HG02678 (cell line): ENCODE results near the gene SPPL3.
"Not testable (repeated sequence)": the region's sequence is repeated elsewhere in the genome, so short reads cannot be mapped to it uniquely, and the experiment has no call there.

ENCODE experiments used
- ATAC-seq: cut with Tn5 transposase; IDR thresholded peaks from one replicate; pipeline ENCODE4 v1.9.1; 2021; ENCODE audit warnings: mild to moderate bottlenecking, moderate library complexity; ENCODE audit not compliant: unreplicated experiment

The SPPL3 gene

GRCh38 chr12:120754792-120755191, 149.4 kb downstream of the SPPL3 start:
- ATAC-seq = no peak

GRCh38 chr12:120751389-120751788, 152.8 kb downstream of the SPPL3 start:
- ATAC-seq = no peak

GRCh38 chr12:120750806-120751205, 153.4 kb downstream of the SPPL3 start:
- ATAC-seq = no peak

- ATAC-seq = no peak
Measured at GRCh38 chr12:120749256-120749655, 154.9 kb downstream of the SPPL3 start.

GRCh38 chr12:120748242-120748641, 155.9 kb downstream of the SPPL3 start:
- no peak for ATAC-seq

- ATAC-seq = no peak
Measured at GRCh38 chr12:120744922-120745493, 159.2 kb downstream of the SPPL3 start.

- ATAC-seq = no peak
Measured at GRCh38 chr12:120741476-120742421, 162.4 kb downstream of the SPPL3 start.

- no peak for ATAC-seq
Measured at GRCh38 chr12:120740871-120741270, 163.3 kb downstream of the SPPL3 start.

- ATAC-seq = no peak
Measured at GRCh38 chr12:120739821-120740613, 164.1 kb downstream of the SPPL3 start.

- ATAC-seq = no peak
Measured at GRCh38 chr12:120739031-120739762, 165.0 kb downstream of the SPPL3 start.

GRCh38 chr12:120738252-120739030, 165.7 kb downstream of the SPPL3 start:
- no peak for ATAC-seq

GRCh38 chr12:120737557-120738251, 166.5 kb downstream of the SPPL3 start:
- ATAC-seq = no peak

- no peak for ATAC-seq
Measured at GRCh38 chr12:120736404-120737331, 167.5 kb downstream of the SPPL3 start.

- ATAC-seq = no peak
Measured at GRCh38 chr12:120735181-120735580, 169.0 kb downstream of the SPPL3 start.

- no peak for ATAC-seq
Measured at GRCh38 chr12:120734210-120734609, 169.9 kb downstream of the SPPL3 start.

GRCh38 chr12:120733574-120733973, 170.6 kb downstream of the SPPL3 start:
- no peak for ATAC-seq

- not testable (repeated sequence) for ATAC-seq
Measured at GRCh38 chr12:120732198-120732597, 172.0 kb downstream of the SPPL3 start.

- ATAC-seq = no peak
Measured at GRCh38 chr12:120726961-120727360, 177.2 kb downstream of the SPPL3 start.

- ATAC-seq = no peak
Measured at GRCh38 chr12:120726510-120726793, 177.7 kb downstream of the SPPL3 start.
